Left ventricle myocardium inferior (tissue), 1 donor: ENCODE results near the gene FGF10. TPM values are rescaled to one million over a fixed set of nuclear protein-coding genes. Genes with fewer than 3 reads are reported as not detected.

Source experiments
- DNase-seq: peaks from one replicate; pipeline ENCODE4 v3.0.0-alpha.2; 2020
- H3K27ac ChIP-seq: fragments of 200-600 bp; replicated peaks from 2 replicates; pipeline ENCODE4 v1.8.0; 2021
- H3K27me3 ChIP-seq: fragments of 200-600 bp; 2 replicates; pipeline ENCODE4 v1.8.0; 2021; ENCODE audit warnings: low read depth
- H3K36me3 ChIP-seq: fragments of 200-600 bp; 2 replicates; pipeline ENCODE4 v1.8.0; 2021
- H3K4me1 ChIP-seq: fragments of 200-600 bp; 2 replicates; pipeline ENCODE4 v1.8.0; 2021
- H3K4me3 ChIP-seq: fragments of 200-600 bp; 2 replicates; pipeline ENCODE4 v1.8.0; 2021; ENCODE audit warnings: mild to moderate bottlenecking, moderate library complexity
- H3K9me3 ChIP-seq: fragments of 200-600 bp; replicated peaks from 2 replicates; pipeline ENCODE4 v1.8.0; 2021
- intact Hi-C: fragments of 100-400 bp; cut with micrococcal nuclease; formaldehyde crosslinking; loops from one replicate; pipeline ENCODE4 v1.11.0; 2022
- long read RNA-seq: library from polyadenylated mRNA; unstranded; transcript quantifications from one replicate; pipeline ENCODE4 v2.0.0, GENCODE V29; 2021
- total RNA-seq: library from RNA; stranded (reverse); fragmentation: NEBNext Ultra II Directional; extraction: Animal tissue kit (Norgen Biotek cat#: 25700); gene quantifications from one replicate; pipeline ENCODE4 v1.2.1, GENCODE V29; 2021
- TF ChIP-seq, protein P1 (sequence below): fragments of 200-600 bp; IDR thresholded peaks from 2 replicates; pipeline ENCODE4 v1.8.0; 2021; ENCODE audit warnings: antibody characterized with exemption, mild to moderate bottlenecking, borderline replicate concordance
- donor health status: DM: no; HTN: yes; CAD: no; lungs with severe emphysema.

Gene FGF10
- 0.47 TPM for total RNA-seq
- long read RNA-seq = 0 reads

DNA sequence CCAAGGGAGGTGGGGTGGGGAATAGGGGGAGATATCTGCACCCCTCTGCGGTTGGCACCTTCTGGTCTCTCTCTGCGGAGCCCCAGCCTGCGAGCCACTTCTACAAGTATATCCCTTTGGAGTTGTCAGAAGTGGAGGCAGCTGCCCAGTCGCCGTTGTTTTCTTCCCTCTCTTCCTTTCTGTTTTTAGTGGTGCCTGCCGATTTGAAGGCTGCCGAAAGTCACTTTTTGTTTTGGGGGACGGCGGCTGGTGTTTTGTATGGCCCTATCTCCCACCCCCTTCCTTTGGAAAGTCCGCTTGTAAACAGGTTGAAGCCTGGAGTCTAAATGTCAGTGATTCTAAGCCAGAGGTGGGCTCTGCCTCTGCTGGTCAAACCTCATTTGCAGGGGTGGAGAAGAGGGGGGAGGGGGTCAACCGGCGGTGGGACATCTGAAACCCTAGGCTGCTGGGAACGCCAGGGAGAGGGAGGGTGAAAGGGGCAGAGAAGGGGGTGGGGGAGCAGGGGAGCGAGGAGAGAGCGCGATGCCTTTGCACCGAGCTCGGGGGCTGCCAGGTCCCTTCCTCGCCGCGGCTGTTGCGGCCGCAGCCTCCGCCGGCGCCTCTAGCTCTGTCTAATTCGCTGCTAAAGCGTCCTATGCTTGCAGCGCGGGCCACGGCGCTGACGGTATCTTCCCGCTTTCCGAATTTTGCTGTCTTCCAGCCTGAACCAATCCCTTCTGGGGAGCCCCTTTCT is at the start of gene FGF10:
Gene FGF10 (minus strand): TSS at position 331 of the 733 bp plus-strand sequence. CDS start 738 bp downstream, outside the sequence.
- no peaks in the 10 kb centered on the region for H3K36me3 ChIP-seq
- intact Hi-C loops = no loop called here
- peaks cover 59% of the 10 kb centered on the region for H3K27me3 ChIP-seq
- DNase-seq = peak; percentile 29
- H3K4me1 ChIP-seq = peaks cover 24% of the 10 kb centered on the region
- peak within 1 kb of the TSS; percentile 64 for H3K4me3 ChIP-seq
- TF ChIP-seq, protein P1, sequence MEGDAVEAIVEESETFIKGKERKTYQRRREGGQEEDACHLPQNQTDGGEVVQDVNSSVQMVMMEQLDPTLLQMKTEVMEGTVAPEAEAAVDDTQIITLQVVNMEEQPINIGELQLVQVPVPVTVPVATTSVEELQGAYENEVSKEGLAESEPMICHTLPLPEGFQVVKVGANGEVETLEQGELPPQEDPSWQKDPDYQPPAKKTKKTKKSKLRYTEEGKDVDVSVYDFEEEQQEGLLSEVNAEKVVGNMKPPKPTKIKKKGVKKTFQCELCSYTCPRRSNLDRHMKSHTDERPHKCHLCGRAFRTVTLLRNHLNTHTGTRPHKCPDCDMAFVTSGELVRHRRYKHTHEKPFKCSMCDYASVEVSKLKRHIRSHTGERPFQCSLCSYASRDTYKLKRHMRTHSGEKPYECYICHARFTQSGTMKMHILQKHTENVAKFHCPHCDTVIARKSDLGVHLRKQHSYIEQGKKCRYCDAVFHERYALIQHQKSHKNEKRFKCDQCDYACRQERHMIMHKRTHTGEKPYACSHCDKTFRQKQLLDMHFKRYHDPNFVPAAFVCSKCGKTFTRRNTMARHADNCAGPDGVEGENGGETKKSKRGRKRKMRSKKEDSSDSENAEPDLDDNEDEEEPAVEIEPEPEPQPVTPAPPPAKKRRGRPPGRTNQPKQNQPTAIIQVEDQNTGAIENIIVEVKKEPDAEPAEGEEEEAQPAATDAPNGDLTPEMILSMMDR = no peak
- H3K9me3 ChIP-seq = no peaks in the 10 kb centered on the region
- peak within 1 kb of the TSS; percentile 26 for H3K27ac ChIP-seq

- Histone ChIP-seq H3K27me3 (no peaks in the 10 kb centered on the region), H3K9me3 (no peaks in the 10 kb centered on the region), H3K36me3 (no peaks in the 10 kb centered on the region), H3K4me3 (no peak overlapping the region), H3K27ac (no peak overlapping the region), H3K4me1 (no peaks in the 10 kb centered on the region)
- intact Hi-C loops = no loop called here
- TF ChIP-seq, protein P1 = no peak
- DNase-seq = no peak
Observed at GRCh38 chr5:44426944-44427343, 37.7 kb upstream of the FGF10 start.

DNA sequence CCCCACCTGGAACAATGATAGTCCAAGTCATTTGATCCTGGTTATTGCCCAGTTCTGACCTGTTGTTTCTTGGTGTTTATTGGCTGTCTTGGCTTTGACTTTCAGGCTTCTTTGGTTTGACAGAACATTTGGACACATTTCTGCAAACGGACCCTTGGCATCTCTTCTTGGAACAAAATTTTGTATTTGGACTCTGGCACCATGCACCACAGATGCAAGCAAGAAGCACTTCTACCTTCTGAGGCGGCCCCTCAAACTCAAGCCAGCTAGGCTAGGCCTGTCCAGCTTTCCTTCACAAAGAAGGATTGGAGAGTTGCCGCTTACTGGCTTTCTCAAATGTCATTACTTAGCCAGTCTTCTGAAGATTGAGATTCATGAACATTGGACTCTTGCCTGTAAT is 23.1 kb upstream of the FGF10 start:
- H3K4me1 ChIP-seq = no peaks in the 10 kb centered on the region
- no peaks in the 10 kb centered on the region for H3K36me3 ChIP-seq
- H3K27ac ChIP-seq = no peak overlapping the region
- intact Hi-C loops = no loop called here
- no peaks in the 10 kb centered on the region for H3K9me3 ChIP-seq
- no peak for DNase-seq
- H3K27me3 ChIP-seq = no peaks in the 10 kb centered on the region
- no peak overlapping the region for H3K4me3 ChIP-seq
- TF ChIP-seq, protein P1 = no peak

GRCh38 chr5:44402084-44402483 is 12.9 kb upstream of the FGF10 start:
- no peaks in the 10 kb centered on the region for H3K9me3 ChIP-seq
- TF ChIP-seq, protein P1 = no peak
- no peak overlapping the region for H3K27ac ChIP-seq
- no peaks in the 10 kb centered on the region for H3K27me3 ChIP-seq
- no peak overlapping the region for H3K4me3 ChIP-seq
- H3K4me1 ChIP-seq = no peaks in the 10 kb centered on the region
- no peak for DNase-seq
- no peaks in the 10 kb centered on the region for H3K36me3 ChIP-seq
- intact Hi-C loops = no loop called here

DNA sequence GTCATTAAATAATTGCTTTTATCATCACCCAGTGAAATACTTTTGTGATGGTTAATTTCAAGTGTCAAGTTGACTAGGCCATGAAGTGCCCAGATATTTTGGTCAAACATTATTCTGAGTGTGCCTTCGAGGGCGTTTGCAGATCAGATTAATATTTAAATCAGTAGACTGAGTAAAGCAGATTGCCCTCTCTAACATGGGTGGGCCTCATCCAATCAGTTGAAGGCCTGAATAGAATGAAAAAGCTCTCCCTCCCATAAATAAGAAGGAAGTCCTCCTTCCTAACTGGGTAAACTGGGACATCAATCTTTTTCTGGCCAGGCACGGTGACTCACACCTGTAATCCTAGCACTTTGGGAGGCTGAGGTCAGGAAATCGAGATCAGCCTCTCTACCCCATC is 12.4 kb upstream of the FGF10 start:
- Histone ChIP-seq H3K27me3 (no peaks in the 10 kb centered on the region), H3K27ac (no peak overlapping the region), H3K4me1 (no peaks in the 10 kb centered on the region), H3K9me3 (no peaks in the 10 kb centered on the region), H3K4me3 (no peak overlapping the region), H3K36me3 (no peaks in the 10 kb centered on the region)
- TF ChIP-seq, protein P1 = no peak
- DNase-seq = no peak
- intact Hi-C loops = no loop called here
